Right lobe of liver (tissue), 4 donors: ENCODE results near the gene RASSF5.

Source experiments
- CTCF ChIP-seq, 4 donors: fragments of 200-600 bp in 3 of 4; fragments of 450-650 bp in 1 of 4; IDR thresholded peaks; one replicate each; pipeline versions ENCODE4 v1.5.1 to v1.8.0; 2016 to 2022; ENCODE audit warnings: antibody characterized with exemption in 4 of 4, mild to moderate bottlenecking in 2 of 4
- POLR2A ChIP-seq: fragments of 450-650 bp; IDR thresholded peaks from one replicate; pipeline ENCODE4 v1.6.1; 2017; ENCODE audit warnings: antibody characterized with exemption, mild to moderate bottlenecking
- donor health status: DM: no; HTN: no; CAD: no.
- donor health status: DM: no; HTN: no; CAD: no.
- donor health status: DM: no; HTN: yes; CAD: no.

GRCh38 chr1:206606867-206607266 is 99.5 kb downstream of the RASSF5 start:
- TF ChIP-seq CTCF (IDR thresholded peaks at IDR 0.05), result peak; percentile 33 to 56 (median 44)
- no peak for TF ChIP-seq POLR2A
